Measurements from ENCODE around the gene PPP1R13B.
"Not testable (repeated sequence)": the region's sequence is repeated elsewhere in the genome, so short reads cannot be mapped to it uniquely, and the experiment has no call there.

DNA sequence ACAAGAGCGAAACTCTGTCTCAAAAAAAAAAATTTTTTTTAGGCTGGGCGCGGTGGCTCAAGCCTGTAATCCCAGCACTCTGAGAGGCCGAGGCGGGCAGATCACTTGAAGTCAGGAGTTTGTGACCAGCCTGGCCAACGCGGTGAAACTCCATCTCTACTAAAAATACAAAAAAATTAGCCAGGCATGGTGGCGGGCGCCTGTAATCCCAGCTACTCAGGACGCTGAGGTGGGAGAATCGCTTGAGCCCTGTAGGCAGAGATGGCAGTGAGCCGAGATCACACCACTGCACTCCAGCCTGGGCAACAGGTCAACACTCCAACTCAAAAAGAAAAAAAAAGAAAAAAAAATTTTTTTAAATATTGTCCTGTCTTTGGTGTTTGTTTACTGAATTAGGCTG, 6.1 kb downstream of the PPP1R13B start:
- TF ChIP-seq, protein P1, sequence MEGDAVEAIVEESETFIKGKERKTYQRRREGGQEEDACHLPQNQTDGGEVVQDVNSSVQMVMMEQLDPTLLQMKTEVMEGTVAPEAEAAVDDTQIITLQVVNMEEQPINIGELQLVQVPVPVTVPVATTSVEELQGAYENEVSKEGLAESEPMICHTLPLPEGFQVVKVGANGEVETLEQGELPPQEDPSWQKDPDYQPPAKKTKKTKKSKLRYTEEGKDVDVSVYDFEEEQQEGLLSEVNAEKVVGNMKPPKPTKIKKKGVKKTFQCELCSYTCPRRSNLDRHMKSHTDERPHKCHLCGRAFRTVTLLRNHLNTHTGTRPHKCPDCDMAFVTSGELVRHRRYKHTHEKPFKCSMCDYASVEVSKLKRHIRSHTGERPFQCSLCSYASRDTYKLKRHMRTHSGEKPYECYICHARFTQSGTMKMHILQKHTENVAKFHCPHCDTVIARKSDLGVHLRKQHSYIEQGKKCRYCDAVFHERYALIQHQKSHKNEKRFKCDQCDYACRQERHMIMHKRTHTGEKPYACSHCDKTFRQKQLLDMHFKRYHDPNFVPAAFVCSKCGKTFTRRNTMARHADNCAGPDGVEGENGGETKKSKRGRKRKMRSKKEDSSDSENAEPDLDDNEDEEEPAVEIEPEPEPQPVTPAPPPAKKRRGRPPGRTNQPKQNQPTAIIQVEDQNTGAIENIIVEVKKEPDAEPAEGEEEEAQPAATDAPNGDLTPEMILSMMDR (conservative IDR thresholded peaks at IDR 0.05; ENCODE audit: low read length), result not testable (repeated sequence)
- not testable (repeated sequence) for TF ChIP-seq EZH2phosphoT487 (IDR thresholded peaks at IDR 0.05; ENCODE audit: borderline replicate concordance, low read depth, low read length)
